ENCODE data around the gene CRAT.

GRCh38 chr9:129138476-129139232 lies 28.1 kb upstream of the CRAT start:
- TF ChIP-seq CTCF (IDR thresholded peaks at IDR 0.05) (no peak), POLR2A (IDR thresholded peaks at IDR 0.05) (peak in 1 of 2 donors; percentile 27)

Measured in uterus (tissue), 2 donors.